Endothelial cell of umbilical vein (primary cell): ENCODE measurements around the gene KLK5. TPM values are rescaled to one million over a fixed set of nuclear protein-coding genes. Genes with fewer than 3 reads are reported as not detected.
"Not testable (repeated sequence)": the region's sequence is repeated elsewhere in the genome, so short reads cannot be mapped to it uniquely, and the experiment has no call there.

Source experiments
- BruUV-seq: library from RNA; stranded (reverse); fragments of 400-500 nt; replicated peaks from 2 replicates; lab custom pipeline; 2021; lab: Mats Ljungman, UMichigan
- CTCF ChIA-PET: fragments of 300-600, 350-600 bp; sonication (Branson Sonifier 250); formaldehyde crosslinking; loops from one replicate; lab custom pipeline; 2021; ENCODE audit warnings: antibody characterized with exemption, inconsistent platforms; lab: Charles Lee
- POLR2A ChIA-PET: fragments of 300-600, 350-600 bp; sonication (Branson Sonifier 250); formaldehyde crosslinking; loops from one replicate; lab custom pipeline; 2021; ENCODE audit warnings: antibody characterized with exemption, inconsistent platforms; lab: Charles Lee
- DNase-seq: peaks from one replicate; pipeline ENCODE4 v3.0.0-alpha.2; 2011; ENCODE audit warnings: low read depth, low spot score
- FAIRE-seq: peaks from 2 replicates; lab custom pipeline; 2011; peaks lifted over from hg19 to GRCh38; lab: Jason Lieb, UNC
- H2AFZ ChIP-seq: 2 replicates; pipeline ENCODE4 v1.6.0; 2012; ENCODE audit warnings: low read depth, low read length, control low read depth, inconsistent platforms
- H3K27ac ChIP-seq: 2 replicates; pipeline ENCODE4 v1.5.1; 2011; ENCODE audit warnings: low read depth, mild to moderate bottlenecking, control low read depth, low read length, moderate library complexity; ENCODE audit not compliant: insufficient read depth
- H3K27me3 ChIP-seq, 2 experiments: 2 replicates each; pipeline versions ENCODE4 v1.6.0 to v1.6.1; 2011; ENCODE audit warnings: low read length in 2 of 2, mixed read lengths in 1 of 2; ENCODE audit not compliant: control insufficient read depth in 2 of 2, insufficient read depth in 2 of 2
- H3K36me3 ChIP-seq, 2 experiments: 2 replicates in 1 of 2; 3 replicates in 1 of 2; pipeline ENCODE4 v1.5.1; 2011; ENCODE audit warnings: low read length in 2 of 2, mild to moderate bottlenecking in 1 of 2, moderate library complexity in 1 of 2; ENCODE audit not compliant: control insufficient read depth in 2 of 2, insufficient read depth in 2 of 2; ENCODE audit errors: extremely low read depth in 1 of 2
- H3K4me1 ChIP-seq: 3 replicates; pipeline ENCODE4 v1.5.1; 2011; ENCODE audit warnings: mild to moderate bottlenecking, low read length; ENCODE audit not compliant: control insufficient read depth, insufficient read depth; ENCODE audit errors: extremely low read depth
- H3K4me2 ChIP-seq: 2 replicates; pipeline ENCODE4 v1.6.1; 2011; ENCODE audit warnings: low read length, control low read depth, mixed read lengths; ENCODE audit not compliant: insufficient read depth
- H3K4me3 ChIP-seq, 3 experiments: fragments of 200-600 bp in 1 of 3; sonication (generic), shearing (Covaris generic) in 1 of 3; replicated peaks in 1 of 3; 2 replicates each; pipeline ENCODE4 v1.5.1; 2011 to 2016; ENCODE audit warnings: control low read depth in 3 of 3, low read length in 3 of 3, mild to moderate bottlenecking in 2 of 3, inconsistent platforms in 1 of 3, low read depth in 1 of 3, moderate library complexity in 1 of 3; ENCODE audit not compliant: insufficient read depth in 1 of 3
- H3K79me2 ChIP-seq: 2 replicates; pipeline ENCODE4 v1.6.0; 2012; ENCODE audit warnings: low read length, inconsistent platforms; ENCODE audit not compliant: control insufficient read depth, insufficient read depth
- H3K9ac ChIP-seq: replicated peaks from 2 replicates; pipeline ENCODE3; 2011; ENCODE audit warnings: low read length, control low read depth; ENCODE audit not compliant: insufficient read depth; ENCODE audit errors: extremely low read depth
- H3K9me1 ChIP-seq: replicated peaks from 3 replicates; pipeline ENCODE4 v1.6.0; 2011; ENCODE audit warnings: mild to moderate bottlenecking, low read length; ENCODE audit not compliant: control insufficient read depth, insufficient read depth; ENCODE audit errors: extremely low read depth
- H3K9me3 ChIP-seq: replicated peaks from 2 replicates; pipeline ENCODE4 v1.5.1; 2012; ENCODE audit warnings: low read length, inconsistent platforms; ENCODE audit not compliant: control insufficient read depth, insufficient read depth
- H4K20me1 ChIP-seq: replicated peaks from 2 replicates; pipeline ENCODE3; 2011; ENCODE audit warnings: mild to moderate bottlenecking, low read length; ENCODE audit not compliant: control insufficient read depth, insufficient read depth; ENCODE audit errors: extremely low read depth
- EZH2 ChIP-seq: IDR thresholded peaks from 2 replicates; pipeline ENCODE4 v1.6.1; 2012; ENCODE audit warnings: borderline replicate concordance, low read depth, mild to moderate bottlenecking, moderate library complexity, low read length, inconsistent platforms; ENCODE audit not compliant: severe bottlenecking
- FOS ChIP-seq: IDR thresholded peaks from 2 replicates; pipeline ENCODE4 v1.6.1; 2011; ENCODE audit warnings: mild to moderate bottlenecking, low read length, moderate library complexity, borderline replicate concordance; ENCODE audit not compliant: insufficient read depth
- GATA2 ChIP-seq: IDR thresholded peaks from 2 replicates; pipeline ENCODE4 v1.7.0; 2011; ENCODE audit warnings: low read depth, mild to moderate bottlenecking, moderate library complexity, mixed read lengths, low read length; ENCODE audit not compliant: insufficient read length, insufficient read depth
- JUN ChIP-seq: IDR thresholded peaks from 2 replicates; pipeline ENCODE4 v1.6.1; 2011; ENCODE audit warnings: borderline replicate concordance, low read depth; ENCODE audit not compliant: insufficient read length, insufficient read depth
- MYC ChIP-seq: IDR thresholded peaks from one replicate; pipeline ENCODE4 v1.6.1; 2011; ENCODE audit warnings: mild to moderate bottlenecking, low read depth, low read length
- POLR2A ChIP-seq: IDR thresholded peaks from 2 replicates; pipeline ENCODE4 v1.6.1; 2012; ENCODE audit warnings: low read depth, mild to moderate bottlenecking, control low read depth, low read length
- POLR2AphosphoS5 ChIP-seq: IDR thresholded peaks from 2 replicates; pipeline ENCODE4 v1.6.1; 2012; ENCODE audit warnings: low read depth, mild to moderate bottlenecking, control low read depth, low read length, moderate library complexity; ENCODE audit not compliant: insufficient read depth
- dilution Hi-C: fragments of 300-500 bp; cut with MboI; formaldehyde crosslinking; loops from one replicate; pipeline ENCODE4 v1.15.0; 2019; ENCODE audit warnings: low sequenced_read_pairs; ENCODE audit not compliant: extremely low pct_ligation_motif_present
- intact Hi-C: fragments of 100-400 bp; cut with micrococcal nuclease; formaldehyde crosslinking; loops from one replicate; pipeline ENCODE4 v1.10.0; 2022
- polyA plus RNA-seq, 4 experiments: library from polyadenylated mRNA; depleted of rRNA in 3 of 4; stranded (reverse) in 3 of 4; unstranded in 1 of 4; fragments of >200 nt; gene quantifications; 2 replicates each; pipeline versions ENCODE4 v1.2.1 to v1.2.3, GENCODE V29; 2011 to 2012; ENCODE audit warnings: missing spikeins in 1 of 4
- total RNA-seq: library from RNA; stranded (reverse); gene quantifications from 2 replicates; pipeline ENCODE4 v1.2.3, GENCODE V29; 2021
- TF ChIP-seq, protein P1 (sequence below): IDR thresholded peaks from 2 replicates; pipeline ENCODE4 v1.6.1; 2011; ENCODE audit not compliant: insufficient read depth, insufficient read length
- TF ChIP-seq, protein P2 (sequence below), 2 donors: IDR thresholded peaks; 1 replicate in 1 of 2; 2 replicates in 1 of 2; pipeline ENCODE4 v1.5.1; 2011; ENCODE audit warnings: low read length in 2 of 2, mild to moderate bottlenecking in 2 of 2, moderate library complexity in 2 of 2, control low read depth in 1 of 2, inconsistent platforms in 1 of 2, low read depth in 1 of 2; ENCODE audit not compliant: insufficient read depth in 1 of 2; ENCODE audit errors: extremely low read depth in 1 of 2

KLK5 gene
- total and polyA plus RNA-seq, 2 donors (not counting 3 experiments of a cell fraction or from before 2014, with no cell fraction given): not detected

DNA sequence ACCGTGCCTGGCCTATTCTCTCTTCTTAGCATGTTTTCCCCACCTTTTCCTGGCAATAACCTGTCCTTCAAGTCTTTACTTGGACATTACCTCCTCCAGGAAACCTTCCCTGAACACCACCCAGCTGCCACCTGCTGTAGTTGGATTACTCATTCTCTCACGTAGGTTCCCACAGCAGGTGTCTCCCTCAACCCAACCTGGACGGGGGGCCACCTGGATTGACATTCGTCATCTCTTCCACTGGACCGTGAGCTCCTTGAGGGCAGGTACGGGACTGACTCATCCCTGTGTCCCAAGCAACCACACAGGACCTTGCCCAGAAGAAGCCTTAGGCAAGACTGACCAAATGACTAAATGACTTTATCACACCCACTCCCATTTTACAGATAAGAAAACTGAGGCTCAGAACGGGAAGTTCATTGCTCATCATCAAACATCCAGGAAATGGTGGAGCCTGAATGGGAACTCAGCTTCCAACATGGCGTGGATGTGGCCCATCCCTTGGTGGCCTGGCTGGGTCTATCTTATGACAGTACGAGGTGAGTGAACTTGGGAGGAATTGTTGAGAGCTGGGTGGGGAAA lies 20.0 kb upstream of the KLK5 start:
- intact Hi-C loops: no loop called here
- no peak overlapping the region for H3K4me2 ChIP-seq
- no peak for FAIRE-seq
- H2AFZ ChIP-seq: no peak overlapping the region
- no peak overlapping the region for H3K9ac ChIP-seq
- H3K27me3 ChIP-seq: no peaks in the 10 kb centered on the region
- H4K20me1 ChIP-seq: no peaks in the 10 kb centered on the region
- no peak for TF ChIP-seq FOS
- no peak for TF ChIP-seq POLR2A
- no peak for TF ChIP-seq MYC
- no peak for TF ChIP-seq JUN
- TF ChIP-seq, protein P1, sequence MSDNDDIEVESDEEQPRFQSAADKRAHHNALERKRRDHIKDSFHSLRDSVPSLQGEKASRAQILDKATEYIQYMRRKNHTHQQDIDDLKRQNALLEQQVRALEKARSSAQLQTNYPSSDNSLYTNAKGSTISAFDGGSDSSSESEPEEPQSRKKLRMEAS: no peak
- TF ChIP-seq, protein P2, sequence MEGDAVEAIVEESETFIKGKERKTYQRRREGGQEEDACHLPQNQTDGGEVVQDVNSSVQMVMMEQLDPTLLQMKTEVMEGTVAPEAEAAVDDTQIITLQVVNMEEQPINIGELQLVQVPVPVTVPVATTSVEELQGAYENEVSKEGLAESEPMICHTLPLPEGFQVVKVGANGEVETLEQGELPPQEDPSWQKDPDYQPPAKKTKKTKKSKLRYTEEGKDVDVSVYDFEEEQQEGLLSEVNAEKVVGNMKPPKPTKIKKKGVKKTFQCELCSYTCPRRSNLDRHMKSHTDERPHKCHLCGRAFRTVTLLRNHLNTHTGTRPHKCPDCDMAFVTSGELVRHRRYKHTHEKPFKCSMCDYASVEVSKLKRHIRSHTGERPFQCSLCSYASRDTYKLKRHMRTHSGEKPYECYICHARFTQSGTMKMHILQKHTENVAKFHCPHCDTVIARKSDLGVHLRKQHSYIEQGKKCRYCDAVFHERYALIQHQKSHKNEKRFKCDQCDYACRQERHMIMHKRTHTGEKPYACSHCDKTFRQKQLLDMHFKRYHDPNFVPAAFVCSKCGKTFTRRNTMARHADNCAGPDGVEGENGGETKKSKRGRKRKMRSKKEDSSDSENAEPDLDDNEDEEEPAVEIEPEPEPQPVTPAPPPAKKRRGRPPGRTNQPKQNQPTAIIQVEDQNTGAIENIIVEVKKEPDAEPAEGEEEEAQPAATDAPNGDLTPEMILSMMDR (IDR thresholded peaks at IDR 0.05; ENCODE audit: extremely low read depth in 1 of 2, insufficient read depth in 1 of 2, low read depth in 1 of 2, low read length in 2 of 2): no peak
- no peak for TF ChIP-seq EZH2
- TF ChIP-seq GATA2: no peak
- no peak for TF ChIP-seq POLR2AphosphoS5
- DNase-seq: no peak
- POLR2A ChIA-PET: no interaction called here
- H3K36me3 ChIP-seq: no peaks in the 10 kb centered on the region
- dilution Hi-C loops: no loop called here
- CTCF ChIA-PET: no interaction called here
- H3K9me3 ChIP-seq: no peaks in the 10 kb centered on the region
- H3K79me2 ChIP-seq: no peaks in the 10 kb centered on the region
- BruUV-seq: no TSS peak
- H3K27ac ChIP-seq: no peak overlapping the region
- no peaks in the 10 kb centered on the region for H3K4me1 ChIP-seq
- H3K4me3 ChIP-seq: no peak overlapping the region
- no peaks in the 10 kb centered on the region for H3K9me1 ChIP-seq

DNA sequence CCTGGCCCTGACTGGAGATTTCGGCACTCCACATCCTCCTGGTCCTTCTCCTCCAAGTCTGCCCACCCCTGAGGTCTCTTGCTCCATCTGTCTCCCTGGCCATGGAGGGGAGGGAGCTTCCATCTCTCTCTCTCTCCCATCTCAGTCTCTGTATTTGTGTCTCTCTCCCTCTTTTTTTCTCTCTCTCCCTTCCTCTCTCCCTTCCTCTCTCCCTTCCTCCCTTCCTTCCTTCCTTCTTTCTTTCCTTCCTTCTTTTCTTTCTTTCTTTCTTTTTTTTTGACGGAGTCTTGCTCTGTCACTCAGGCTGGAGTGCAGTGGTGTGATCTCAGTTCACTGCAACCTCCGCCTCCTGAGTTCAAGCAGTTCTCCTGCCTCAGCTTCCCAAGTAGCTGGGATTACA lies 17.0 kb upstream of the KLK5 start:
- H3K4me2 ChIP-seq, H3K9me3 ChIP-seq, POLR2A ChIA-PET, H3K4me1 ChIP-seq, dilution Hi-C loops, H3K27ac ChIP-seq, FAIRE-seq, DNase-seq, H3K9me1 ChIP-seq, H3K79me2 ChIP-seq, H3K4me3 ChIP-seq, H2AFZ ChIP-seq, H3K36me3 ChIP-seq, intact Hi-C loops, H4K20me1 ChIP-seq, H3K9ac ChIP-seq, H3K27me3 ChIP-seq, BruUV-seq: not testable (repeated sequence)
- CTCF ChIA-PET: interaction anchor here (1.0 kb wide), 1 partner anchor 47 kb away, joined by 3 read pairs; no protein-coding TSS in a partner anchor
